Measurements from ENCODE around the gene MBP. TPM values are rescaled to one million over a fixed set of nuclear protein-coding genes. Genes with fewer than 3 reads are reported as not detected.

MBP gene
- total RNA-seq, 2 experiments from 2014 or later: 138 to 148 TPM

- peaks cover 42% of the 10 kb centered on the region for H3K36me3 Mint-ChIP-seq
- H3K27me3 Mint-ChIP-seq: no peaks in the 10 kb centered on the region
- peaks cover 69% of the 10 kb centered on the region for H3K4me1 Mint-ChIP-seq
- peak overlapping the region; percentile 56 for H3K4me3 Mint-ChIP-seq
- POLR2A ChIA-PET: no interaction called here
- ATAC-seq (ENCODE audit: low read depth) (no peak), DNase-seq (no peak)
- peak overlapping the region; percentile 77 for H3K27ac Mint-ChIP-seq
- H3K9me3 Mint-ChIP-seq: no peaks in the 10 kb centered on the region
These were observed 36.9 kb downstream of the MBP start for GRCh38 chr18:77095391-77096371.

GRCh38 chr18:77093586-77093985, 39.0 kb downstream of the MBP start:
- ATAC-seq (ENCODE audit: low read depth) (no peak), DNase-seq (no peak)
- H3K4me1 Mint-ChIP-seq: peaks cover 56% of the 10 kb centered on the region
- no peak overlapping the region for H3K4me3 Mint-ChIP-seq
- H3K27me3 Mint-ChIP-seq: no peaks in the 10 kb centered on the region
- H3K27ac Mint-ChIP-seq: no peak overlapping the region
- no peaks in the 10 kb centered on the region for H3K9me3 Mint-ChIP-seq
- peaks cover 40% of the 10 kb centered on the region for H3K36me3 Mint-ChIP-seq
- POLR2A ChIA-PET: interaction anchor here (2.1 kb wide), 1 partner anchor 37 kb away, joined by 5 read pairs; no protein-coding TSS in a partner anchor

- H3K4me1 Mint-ChIP-seq: peaks cover 52% of the 10 kb centered on the region
- H3K9me3 Mint-ChIP-seq: no peaks in the 10 kb centered on the region
- H3K27me3 Mint-ChIP-seq: no peaks in the 10 kb centered on the region
- no peak for ATAC-seq (ENCODE audit: low read depth)
- POLR2A ChIA-PET: interaction anchor here (2.1 kb wide), 1 partner anchor 38 kb away, joined by 5 read pairs; no protein-coding TSS in a partner anchor
- no peak overlapping the region for H3K4me3 Mint-ChIP-seq
- peak overlapping the region; percentile 45 for H3K27ac Mint-ChIP-seq
- DNase-seq: no peak
- peaks cover 40% of the 10 kb centered on the region for H3K36me3 Mint-ChIP-seq
These were observed 39.5 kb downstream of the MBP start for GRCh38 chr18:77093067-77093430.

- no peak for ATAC-seq (ENCODE audit: low read depth)
- Mint-ChIP-seq H3K9me3 (no peaks in the 10 kb centered on the region), H3K36me3 (peaks cover 37% of the 10 kb centered on the region), H3K4me1 (peaks cover 47% of the 10 kb centered on the region), H3K27ac (peak overlapping the region; percentile 74), H3K27me3 (no peaks in the 10 kb centered on the region), H3K4me3 (peak overlapping the region; percentile 37)
- DNase-seq: no peak
- POLR2A ChIA-PET: interaction anchor here (1.6 to 2.1 kb wide), 2 partner anchors 10 to 39 kb away, joined by 5 to 6 read pairs; no protein-coding TSS in a partner anchor
These were observed 40.2 kb downstream of the MBP start for GRCh38 chr18:77092104-77093066.

GRCh38 chr18:77091366-77091765, 41.2 kb downstream of the MBP start:
- no peaks in the 10 kb centered on the region for H3K9me3 Mint-ChIP-seq
- DNase-seq (no peak), ATAC-seq (ENCODE audit: low read depth) (no peak)
- POLR2A ChIA-PET: interaction anchor here (1.6 to 2.1 kb wide), 2 partner anchors 11 to 40 kb away, joined by 5 to 6 read pairs; no protein-coding TSS in a partner anchor
- no peaks in the 10 kb centered on the region for H3K27me3 Mint-ChIP-seq
- H3K27ac Mint-ChIP-seq: peak overlapping the region; percentile 28
- peaks cover 39% of the 10 kb centered on the region for H3K4me1 Mint-ChIP-seq
- H3K36me3 Mint-ChIP-seq: peaks cover 45% of the 10 kb centered on the region
- H3K4me3 Mint-ChIP-seq: no peak overlapping the region

GRCh38 chr18:77090546-77091174, 41.9 kb downstream of the MBP start:
- POLR2A ChIA-PET: interaction anchor here (1.6 kb wide), 1 partner anchor 12 kb away, joined by 6 read pairs; no protein-coding TSS in a partner anchor
- Mint-ChIP-seq H3K27ac (peak overlapping the region; percentile 58), H3K4me3 (no peak overlapping the region), H3K27me3 (no peaks in the 10 kb centered on the region), H3K4me1 (peaks cover 38% of the 10 kb centered on the region), H3K9me3 (peaks cover 1% of the 10 kb centered on the region), H3K36me3 (peaks cover 47% of the 10 kb centered on the region)
- no peak for ATAC-seq (ENCODE audit: low read depth)
- DNase-seq: no peak

- Mint-ChIP-seq H3K9me3 (peaks cover 1% of the 10 kb centered on the region), H3K4me1 (peaks cover 33% of the 10 kb centered on the region), H3K27me3 (no peaks in the 10 kb centered on the region), H3K36me3 (peaks cover 39% of the 10 kb centered on the region), H3K27ac (peak overlapping the region; percentile 58), H3K4me3 (no peak overlapping the region)
- ATAC-seq (ENCODE audit: low read depth): no peak
- POLR2A ChIA-PET: no interaction called here
- no peak for DNase-seq
These were observed 42.8 kb downstream of the MBP start for GRCh38 chr18:77089723-77090285.

- no peaks in the 10 kb centered on the region for H3K27me3 Mint-ChIP-seq
These were observed 43.4 kb downstream of the MBP start for GRCh38 chr18:77088963-77089722.

GRCh38 chr18:77087393-77088141, 45.0 kb downstream of the MBP start:
- DNase-seq (no peak), ATAC-seq (ENCODE audit: low read depth) (no peak)
- peaks cover 1% of the 10 kb centered on the region for H3K9me3 Mint-ChIP-seq
- H3K27me3 Mint-ChIP-seq: no peaks in the 10 kb centered on the region
- no peak overlapping the region for H3K4me3 Mint-ChIP-seq
- H3K27ac Mint-ChIP-seq: no peak overlapping the region
- H3K36me3 Mint-ChIP-seq: peaks cover 55% of the 10 kb centered on the region
- peaks cover 42% of the 10 kb centered on the region for H3K4me1 Mint-ChIP-seq
- POLR2A ChIA-PET: no interaction called here

More at GRCh38 chr18:77088963-77089722, 43.4 kb downstream of the MBP start:
- Mint-ChIP-seq H3K4me1 (peaks cover 37% of the 10 kb centered on the region), H3K27ac (peak overlapping the region; percentile 34), H3K36me3 (peaks cover 44% of the 10 kb centered on the region), H3K4me3 (no peak overlapping the region), H3K9me3 (peaks cover 1% of the 10 kb centered on the region)
- no peak for ATAC-seq (ENCODE audit: low read depth)
- DNase-seq: no peak
- POLR2A ChIA-PET: no interaction called here

GRCh38 chr18:77086656-77087392, 45.8 kb downstream of the MBP start:
- Mint-ChIP-seq H3K9me3 (peaks cover 1% of the 10 kb centered on the region), H3K4me1 (peaks cover 39% of the 10 kb centered on the region), H3K4me3 (no peak overlapping the region), H3K27ac (no peak overlapping the region), H3K27me3 (no peaks in the 10 kb centered on the region), H3K36me3 (peaks cover 55% of the 10 kb centered on the region)
- POLR2A ChIA-PET: interaction anchor here (0.6 kb wide), 1 partner anchor 14 kb away, joined by 3 read pairs; no protein-coding TSS in a partner anchor
- ATAC-seq (ENCODE audit: low read depth) (no peak), DNase-seq (no peak)

- Mint-ChIP-seq H3K27me3 (no peaks in the 10 kb centered on the region), H3K36me3 (peaks cover 57% of the 10 kb centered on the region), H3K9me3 (peaks cover 1% of the 10 kb centered on the region), H3K4me3 (no peak overlapping the region), H3K27ac (no peak overlapping the region), H3K4me1 (peaks cover 41% of the 10 kb centered on the region)
- DNase-seq: no peak
- ATAC-seq (ENCODE audit: low read depth): no peak
- POLR2A ChIA-PET: no interaction called here
These were observed 46.5 kb downstream of the MBP start for GRCh38 chr18:77086034-77086433.

Measured in activated naive CD8-positive, alpha-beta T cell treated with anti-CD3 and anti-CD28 coated beads, Interleukin-2, amount 10 ng/mL, durations not matched to agents 7 days and 5 days (primary cell).